NCI-H1092 (cell line): ENCODE data around the gene CRACR2A.

Experiments used
- DNase-seq: peaks from one replicate; lab custom pipeline; 2025; lab: John Stamatoyannopoulos, UW

The CRACR2A gene

GRCh38 chr12:3752741-3753486 lies at the start of gene CRACR2A:
CRACR2A (minus strand) TSS chr12:3753109; CDS start chr12:3696999, 56,110 bp downstream.
- peak; percentile 59 for DNase-seq

GRCh38 chr12:3797531-3798048 lies 44.7 kb upstream of the CRACR2A start:
- DNase-seq, result no peak

GRCh38 chr12:3795492-3796133 lies 42.7 kb upstream of the CRACR2A start:
- DNase-seq, result peak; percentile 83

GRCh38 chr12:3795066-3795465 lies 42.2 kb upstream of the CRACR2A start:
- DNase-seq, result peak; percentile 22

- DNase-seq, result no peak
Observed at GRCh38 chr12:3792623-3793288, 39.8 kb upstream of the CRACR2A start.

GRCh38 chr12:3791256-3791874 lies 38.5 kb upstream of the CRACR2A start:
- DNase-seq, result no peak

- DNase-seq, result no peak
Observed at GRCh38 chr12:3790642-3791041, 37.7 kb upstream of the CRACR2A start.

GRCh38 chr12:3789838-3790237 lies 36.9 kb upstream of the CRACR2A start:
- no peak for DNase-seq

GRCh38 chr12:3777206-3777809 lies 24.4 kb upstream of the CRACR2A start:
- peak; percentile 35 for DNase-seq

GRCh38 chr12:3775385-3776035 lies 22.6 kb upstream of the CRACR2A start:
- no peak for DNase-seq

- DNase-seq, result no peak
Observed at GRCh38 chr12:3772380-3772779, 19.5 kb upstream of the CRACR2A start.

- DNase-seq, result no peak
Observed at GRCh38 chr12:3771853-3772252, 18.9 kb upstream of the CRACR2A start.

- DNase-seq, result no peak
Observed at GRCh38 chr12:3770891-3771290, 18.0 kb upstream of the CRACR2A start.

GRCh38 chr12:3768911-3769447 lies 16.1 kb upstream of the CRACR2A start:
- no peak for DNase-seq

GRCh38 chr12:3761116-3761735 lies 8.3 kb upstream of the CRACR2A start:
- DNase-seq, result no peak

GRCh38 chr12:3759878-3760277 lies 7.0 kb upstream of the CRACR2A start:
- no peak for DNase-seq

GRCh38 chr12:3757261-3757660 lies 4.4 kb upstream of the CRACR2A start:
- DNase-seq, result peak; percentile 32

- no peak for DNase-seq
Observed at GRCh38 chr12:3755898-3756297, 3.0 kb upstream of the CRACR2A start.

GRCh38 chr12:3753544-3754284 lies 805 bp upstream of the CRACR2A start:
- no peak for DNase-seq
